ENCODE data around the gene STXBP5. TPM values are rescaled to one million over a fixed set of nuclear protein-coding genes. Genes with fewer than 3 reads are reported as not detected.

Gene STXBP5
- total RNA-seq, result 14.2 and 15.2 TPM in 2 replicates

DNA sequence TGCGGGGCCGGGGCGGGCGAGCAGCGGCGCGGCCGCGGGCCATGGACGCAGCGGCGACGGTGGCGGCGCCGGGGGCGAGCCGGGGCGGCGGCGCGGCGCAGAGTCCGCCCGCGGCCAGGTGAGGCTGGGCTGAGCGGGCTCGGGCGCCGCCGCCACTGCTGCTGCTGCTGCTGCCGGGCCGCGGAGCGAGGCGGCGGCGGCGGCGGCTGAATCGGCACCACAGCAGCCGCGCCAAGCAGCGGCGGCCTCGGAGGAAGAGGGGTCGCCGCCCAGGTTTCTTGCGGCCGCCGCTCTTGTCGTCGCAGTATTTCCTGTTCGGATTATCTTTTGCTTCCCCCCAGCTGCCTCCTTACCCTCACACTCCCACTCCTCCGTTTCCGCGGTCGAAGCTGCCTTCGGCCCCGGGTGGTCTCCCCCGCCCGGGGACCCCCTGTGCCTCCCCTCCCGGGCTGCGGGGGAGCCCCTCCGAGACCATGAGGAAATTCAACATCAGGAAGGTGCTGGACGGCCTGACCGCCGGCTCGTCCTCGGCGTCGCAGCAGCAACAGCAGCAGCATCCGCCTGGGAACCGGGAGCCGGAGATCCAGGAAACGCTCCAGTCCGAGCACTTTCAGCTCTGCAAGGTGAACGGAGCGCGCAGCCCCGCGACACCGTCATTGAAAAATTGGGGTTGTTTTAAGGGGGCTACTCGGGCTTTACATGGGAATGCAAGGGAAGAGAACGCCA, at the start of gene STXBP5:
Gene STXBP5 (plus strand): TSS at position 358 of the 726 bp plus-strand sequence. CDS start 116 bp downstream, at position 474.

